HG02970 (cell line): ENCODE data around the gene AKAP3.

Experiments
- ATAC-seq: cut with Tn5 transposase; IDR thresholded peaks from one replicate; pipeline ENCODE4 v1.9.1; 2021; ENCODE audit warnings: mild to moderate bottlenecking, moderate library complexity, moderate number of reproducible peaks; ENCODE audit not compliant: unreplicated experiment, low FRiP score

Gene AKAP3

GRCh38 chr12:4603946-4604345, 44.9 kb downstream of the AKAP3 start:
- ATAC-seq, result no peak

- ATAC-seq, result no peak
Observed at GRCh38 chr12:4603421-4603820, 45.4 kb downstream of the AKAP3 start.

- ATAC-seq, result no peak
Observed at GRCh38 chr12:4595881-4596280, 53.0 kb downstream of the AKAP3 start.

GRCh38 chr12:4591180-4591687, 57.6 kb downstream of the AKAP3 start:
- no peak for ATAC-seq

GRCh38 chr12:4589941-4590340, 58.9 kb downstream of the AKAP3 start:
- ATAC-seq, result no peak

GRCh38 chr12:4588916-4589315, 59.9 kb downstream of the AKAP3 start:
- no peak for ATAC-seq

- ATAC-seq, result no peak
Observed at GRCh38 chr12:4587108-4587507, 61.7 kb downstream of the AKAP3 start.

- no peak for ATAC-seq
Observed at GRCh38 chr12:4586500-4586899, 62.4 kb downstream of the AKAP3 start.

GRCh38 chr12:4584896-4585295, 64.0 kb downstream of the AKAP3 start:
- ATAC-seq, result no peak

GRCh38 chr12:4584281-4584680, 64.6 kb downstream of the AKAP3 start:
- no peak for ATAC-seq

GRCh38 chr12:4580281-4580688, 68.6 kb downstream of the AKAP3 start:
- ATAC-seq, result no peak

- ATAC-seq, result no peak
Observed at GRCh38 chr12:4579305-4580102, 69.3 kb downstream of the AKAP3 start.

- ATAC-seq, result no peak
Observed at GRCh38 chr12:4572680-4573079, 76.2 kb downstream of the AKAP3 start.

- no peak for ATAC-seq
Observed at GRCh38 chr12:4569261-4569660, 79.6 kb downstream of the AKAP3 start.

GRCh38 chr12:4567073-4567881, 81.6 kb downstream of the AKAP3 start:
- ATAC-seq, result no peak

GRCh38 chr12:4566474-4566873, 82.4 kb downstream of the AKAP3 start:
- ATAC-seq, result no peak
